CD14-positive monocyte (primary cell): ENCODE results near the gene SRCAP. TPM values are rescaled to one million over a fixed set of nuclear protein-coding genes. Genes with fewer than 3 reads are reported as not detected.

ENCODE experiments used
- DNase-seq, 3 donors: peaks; one replicate each; pipeline ENCODE4 v3.0.0-alpha.2; 2011 to 2022
- H2AFZ ChIP-seq: 2 replicates; pipeline ENCODE4 v1.6.0; 2012; ENCODE audit warnings: mild to moderate bottlenecking, low read depth, low read length, inconsistent platforms; ENCODE audit not compliant: insufficient read depth, poor library complexity, severe bottlenecking
- H3K27ac ChIP-seq, 2 donors: 1 replicate in 1 of 2; 2 replicates in 1 of 2; pipeline ENCODE4 v1.5.1; 2012 to 2013; ENCODE audit warnings: low read length in 2 of 2, control low read depth in 1 of 2, inconsistent platforms in 1 of 2, low read depth in 1 of 2, mild to moderate bottlenecking in 1 of 2
- H3K27me3 ChIP-seq, 2 donors: one replicate each; pipeline versions ENCODE4 v1.6.0 to v1.6.1; 2011 to 2013; ENCODE audit warnings: low read length in 2 of 2; ENCODE audit not compliant: control insufficient read depth in 2 of 2, insufficient read depth in 2 of 2
- H3K36me3 ChIP-seq, 2 donors: replicated peaks in 1 of 2; 1 replicate in 1 of 2; 2 replicates in 1 of 2; pipeline versions ENCODE4 v1.5.1 to v1.6.1; 2012 to 2013; ENCODE audit warnings: low read length in 2 of 2, control low read depth in 1 of 2, inconsistent platforms in 1 of 2, mild to moderate bottlenecking in 1 of 2; ENCODE audit not compliant: insufficient read depth in 2 of 2, control insufficient read depth in 1 of 2
- H3K4me1 ChIP-seq, 2 donors: 1 replicate in 1 of 2; 2 replicates in 1 of 2; pipeline versions ENCODE4 v1.5.1 to v1.6.1; 2012 to 2013; ENCODE audit warnings: low read length in 2 of 2, control low read depth in 1 of 2, inconsistent platforms in 1 of 2, mild to moderate bottlenecking in 1 of 2, moderate library complexity in 1 of 2; ENCODE audit not compliant: insufficient read depth in 2 of 2, control insufficient read depth in 1 of 2
- H3K4me2 ChIP-seq: replicated peaks from 2 replicates; pipeline ENCODE3; 2012; ENCODE audit warnings: low read length, moderate library complexity, mild to moderate bottlenecking; ENCODE audit not compliant: poor library complexity, severe bottlenecking; ENCODE audit errors: extremely low read depth
- H3K4me3 ChIP-seq, 3 experiments: fragments of 200-600 bp in 1 of 3; sonication (generic) in 1 of 3; replicated peaks in 1 of 3; 1 replicate in 2 of 3; 2 replicates in 1 of 3; pipeline ENCODE4 v1.5.1; 2011 to 2013; ENCODE audit warnings: low read length in 3 of 3, mild to moderate bottlenecking in 3 of 3, control low read depth in 2 of 3, low read depth in 2 of 3, inconsistent platforms in 1 of 3, moderate library complexity in 1 of 3
- H3K79me2 ChIP-seq: 2 replicates; pipeline ENCODE4 v1.6.0; 2012; ENCODE audit warnings: mild to moderate bottlenecking, control low read depth, inconsistent platforms, low read length, moderate library complexity; ENCODE audit not compliant: insufficient read depth
- H3K9ac ChIP-seq: 2 replicates; pipeline ENCODE4 v1.6.0; 2017; ENCODE audit warnings: low read length, mild to moderate bottlenecking; ENCODE audit not compliant: insufficient read depth, poor library complexity, severe bottlenecking
- H3K9me3 ChIP-seq, 2 donors: replicated peaks in 1 of 2; 1 replicate in 1 of 2; 2 replicates in 1 of 2; pipeline versions ENCODE4 v1.5.1 to v1.6.1; 2012 to 2013; ENCODE audit warnings: low read length in 2 of 2, control low read depth in 1 of 2; ENCODE audit not compliant: control insufficient read depth in 1 of 2, insufficient read depth in 1 of 2
- H4K20me1 ChIP-seq: 2 replicates; pipeline ENCODE4 v1.6.0; 2012; ENCODE audit warnings: mild to moderate bottlenecking, low read length, control low read depth, moderate library complexity; ENCODE audit not compliant: insufficient read depth
- H3K27ac Mint-ChIP-seq, 7 donors: one replicate each; pipeline ENCODE4 v1.8.0; 2020; ENCODE audit warnings: mild to moderate bottlenecking in 7 of 7, mixed read lengths in 7 of 7, moderate library complexity in 6 of 7, inconsistent platforms in 2 of 7
- H3K27me3 Mint-ChIP-seq, 3 donors: one replicate each; pipeline ENCODE4 v1.8.0; 2021 to 2022; ENCODE audit warnings: low read depth in 3 of 3, mild to moderate bottlenecking in 3 of 3, mixed read lengths in 3 of 3, moderate library complexity in 3 of 3, inconsistent platforms in 1 of 3
- H3K36me3 Mint-ChIP-seq, 2 donors: one replicate each; pipeline ENCODE4 v1.8.0; 2020; ENCODE audit warnings: mixed read lengths in 2 of 2, inconsistent platforms in 1 of 2, mild to moderate bottlenecking in 1 of 2
- H3K4me1 Mint-ChIP-seq: one replicate; pipeline ENCODE4 v1.8.0; 2020; ENCODE audit warnings: mild to moderate bottlenecking, mixed read lengths
- H3K4me3 Mint-ChIP-seq, 2 donors: one replicate each; pipeline ENCODE4 v1.8.0; 2020; ENCODE audit warnings: mild to moderate bottlenecking in 2 of 2, mixed read lengths in 2 of 2, moderate library complexity in 1 of 2
- H3K9me3 Mint-ChIP-seq, 7 donors: one replicate each; pipeline ENCODE4 v1.8.0; 2020 to 2022; ENCODE audit warnings: mixed read lengths in 7 of 7, mild to moderate bottlenecking in 6 of 7, moderate library complexity in 6 of 7, inconsistent platforms in 2 of 7
- CTCF ChIP-seq: fragments of 200-600 bp; IDR thresholded peaks from one replicate; pipeline ENCODE4 v1.8.0; 2022; ENCODE audit warnings: antibody characterized with exemption, mild to moderate bottlenecking
- WGBS: methylation state at CpG from one replicate; pipeline ENCODE4 v1.1.5; 2013; ENCODE audit warnings: missing lambda C conversion rate; ENCODE audit not compliant: insufficient coverage; 5-methylcytosine and 5-hydroxymethylcytosine counted together
- intact Hi-C, 2 donors: fragments of 100-400 bp; cut with micrococcal nuclease; formaldehyde crosslinking; loops; one replicate each; pipeline versions ENCODE4 v1.15.0 to v1.15.1; 2023
- polyA plus RNA-seq, 3 donors: library from polyadenylated mRNA; depleted of rRNA in 1 of 3; unstranded in 2 of 3; stranded (reverse) in 1 of 3; fragments of 300-500 nt in 2 of 3; fragments of >200 nt in 1 of 3; fragmentation: Illumina TruSeq in 2 of 3; gene quantifications; 1 replicate in 2 of 3; 2 replicates in 1 of 3; pipeline ENCODE4 v1.2.3, GENCODE V29; 2012 to 2021

The SRCAP gene
- polyA plus RNA-seq, 3 donors: 3.0 to 16.0 (median 6.3) TPM

DNA sequence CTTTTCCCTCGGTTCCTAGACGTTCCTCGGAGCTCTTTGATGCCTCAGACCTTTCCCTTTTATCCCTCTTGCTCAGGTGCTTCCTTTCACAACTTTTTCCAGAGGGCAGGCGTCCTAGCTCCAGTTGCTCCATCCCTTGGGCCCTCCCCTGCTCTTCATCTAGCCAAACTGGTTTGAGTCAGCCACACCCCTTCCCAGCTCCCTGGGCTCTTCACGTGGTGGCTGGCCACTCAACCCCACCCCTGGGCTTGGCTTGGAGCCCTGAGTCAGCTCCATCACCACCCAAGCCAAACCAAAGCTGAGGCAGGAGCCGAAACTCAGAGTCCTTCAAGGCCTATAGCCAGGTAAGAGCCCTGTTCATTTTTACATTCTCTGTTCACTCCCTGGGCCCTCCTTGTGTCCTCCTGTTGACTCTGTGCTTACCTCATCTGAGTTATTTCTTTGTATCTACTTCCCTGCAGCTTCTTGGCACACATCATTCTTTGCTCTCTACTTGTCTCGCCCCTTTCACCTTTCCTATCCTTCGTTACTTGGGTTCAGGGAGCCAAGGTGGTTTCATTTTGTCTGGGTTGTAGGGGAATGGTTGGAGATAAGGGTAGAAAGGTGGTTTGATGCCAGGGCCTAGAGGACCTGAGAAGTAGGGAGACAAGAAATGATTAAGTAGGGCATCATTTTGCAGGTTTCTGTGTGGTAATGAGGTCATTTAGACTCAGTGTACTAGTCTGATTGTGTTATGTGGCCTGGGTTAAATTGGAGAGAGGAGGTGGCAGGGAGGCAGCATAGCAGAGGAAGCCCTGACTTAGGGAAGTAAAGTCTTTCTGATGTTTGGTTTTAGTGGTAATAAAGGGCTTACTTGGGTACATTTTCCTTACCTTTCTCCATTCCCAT is 41.6 kb downstream of the SRCAP start:
- no peak overlapping the region for H3K4me2 ChIP-seq
- no peaks in the 10 kb centered on the region for H3K4me1 ChIP-seq
- Mint-ChIP-seq H3K27ac (peak overlapping the region in 4 of 7 donors; percentile 15 to 78 (median 63)), H3K9me3 (peaks cover 0 to 1% (median 0%) of the 10 kb centered on the region in 7 donors), H3K27me3 (peaks cover 0 to 1% (median 0%) of the 10 kb centered on the region in 3 donors), H3K4me1 (peaks cover 1% of the 10 kb centered on the region), H3K36me3 (peaks cover 78 to 87% of the 10 kb centered on the region in 2 donors), H3K4me3 (no peak overlapping the region)
- peaks cover 35% of the 10 kb centered on the region for H4K20me1 ChIP-seq
- TF ChIP-seq CTCF: no peak
- H3K27ac ChIP-seq: peak overlapping the region in 1 of 2 donors; percentile 15
- intact Hi-C loops: no loop called here
- H3K9ac ChIP-seq: no peak overlapping the region
- H3K36me3 ChIP-seq: peaks cover 75 to 93% of the 10 kb centered on the region in 2 donors
- H3K4me3 ChIP-seq: no peak overlapping the region
- no peaks in the 10 kb centered on the region for H3K9me3 ChIP-seq
- no peaks in the 10 kb centered on the region for H3K27me3 ChIP-seq
- no peak for DNase-seq
- H2AFZ ChIP-seq: no peak overlapping the region
- 78% methylated on average over 6 of the region's 8 CpGs for WGBS
- peaks cover 6% of the 10 kb centered on the region for H3K79me2 ChIP-seq

DNA sequence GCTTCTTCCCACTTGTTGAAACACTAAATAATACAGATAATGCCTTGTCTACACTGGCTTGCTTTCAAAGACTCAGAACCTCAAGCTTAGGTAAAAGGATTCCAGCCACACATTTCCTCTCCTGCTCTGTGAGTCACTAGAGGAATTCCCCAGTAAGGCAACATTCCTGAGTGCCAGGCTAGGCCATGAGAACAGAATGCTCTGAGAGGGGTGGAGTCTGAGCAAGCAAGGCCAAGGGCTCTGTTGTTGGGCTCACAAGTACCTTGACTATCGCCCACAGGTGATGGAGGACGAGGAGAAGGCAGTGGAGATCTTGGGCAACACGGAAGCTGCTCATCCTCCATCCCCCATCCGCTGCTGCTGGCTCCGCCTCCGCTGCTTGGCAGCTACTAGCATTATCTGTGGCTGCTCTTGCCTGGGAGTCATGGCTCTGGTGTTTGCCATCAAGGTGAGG is 42.5 kb downstream of the SRCAP start:
- Mint-ChIP-seq H3K4me1 (peaks cover 1% of the 10 kb centered on the region), H3K27ac (peak overlapping the region in 1 of 7 donors; percentile 58), H3K27me3 (peaks cover 0 to 1% (median 0%) of the 10 kb centered on the region in 3 donors), H3K36me3 (peaks cover 69 to 82% of the 10 kb centered on the region in 2 donors), H3K4me3 (no peak overlapping the region), H3K9me3 (peaks cover 0 to 1% (median 0%) of the 10 kb centered on the region in 7 donors)
- intact Hi-C loops: no loop called here
- Histone ChIP-seq H2AFZ (no peak overlapping the region), H3K9ac (no peak overlapping the region), H3K4me3 (no peak overlapping the region), H3K9me3 (no peaks in the 10 kb centered on the region), H4K20me1 (peaks cover 35% of the 10 kb centered on the region), H3K36me3 (peaks cover 67 to 85% of the 10 kb centered on the region in 2 donors), H3K27me3 (no peaks in the 10 kb centered on the region), H3K4me2 (no peak overlapping the region), H3K27ac (peak overlapping the region in 1 of 2 donors; percentile 15), H3K79me2 (no peaks in the 10 kb centered on the region), H3K4me1 (peaks cover 0 to 1% of the 10 kb centered on the region in 2 donors)
- TF ChIP-seq CTCF: no peak
- DNase-seq: peak in 1 of 3 donors; percentile 46
- WGBS: no CpG with 5 or more reads among the region's 6 CpGs
